NB4 (cell line): ENCODE data around the gene NAIF1.
"Not testable (repeated sequence)": the region's sequence is repeated elsewhere in the genome, so short reads cannot be mapped to it uniquely, and the experiment has no call there.

Experiments
- DNase-seq: peaks from one replicate; pipeline ENCODE4 v3.0.0; 2010; ENCODE audit warnings: low read depth
- H3K4me3 ChIP-seq: one replicate; pipeline ENCODE4 v1.5.1; 2011; ENCODE audit warnings: mild to moderate bottlenecking, low read depth, low read length, moderate library complexity
- CTCF ChIP-seq: IDR thresholded peaks from one replicate; pipeline ENCODE4 v1.5.1; 2012; ENCODE audit warnings: low read depth, low read length
- MAX ChIP-seq: IDR thresholded peaks from 2 replicates; pipeline ENCODE4 v1.6.1; 2011; ENCODE audit warnings: low read depth, low read length
- MYC ChIP-seq: IDR thresholded peaks from 2 replicates; pipeline ENCODE4 v1.6.1; 2011; ENCODE audit warnings: low read depth, low read length
- POLR2A ChIP-seq: IDR thresholded peaks from 2 replicates; pipeline ENCODE4 v1.6.1; 2011; ENCODE audit warnings: mild to moderate bottlenecking; ENCODE audit not compliant: insufficient read length; ENCODE audit errors: extremely low read depth

Gene NAIF1

GRCh38 chr9:128026773-128027541, 40.2 kb downstream of the NAIF1 start:
- no peak overlapping the region for H3K4me3 ChIP-seq
- DNase-seq: peak; percentile 52
- TF ChIP-seq CTCF (no peak), MYC (no peak), MAX (no peak), POLR2A (no peak)

GRCh38 chr9:128026255-128026772, 40.8 kb downstream of the NAIF1 start:
- DNase-seq: peak; percentile 26
- TF ChIP-seq CTCF (no peak), MYC (no peak), POLR2A (no peak), MAX (no peak)
- no peak overlapping the region for H3K4me3 ChIP-seq

GRCh38 chr9:128025736-128026135, 41.4 kb downstream of the NAIF1 start:
- TF ChIP-seq POLR2A: no peak
- no peak for TF ChIP-seq CTCF
- no peak for TF ChIP-seq MAX
- no peak for TF ChIP-seq MYC
- no peak for DNase-seq
- no peak overlapping the region for H3K4me3 ChIP-seq

- no peak for DNase-seq
- no peak overlapping the region for H3K4me3 ChIP-seq
- TF ChIP-seq CTCF (no peak), POLR2A (no peak), MAX (no peak), MYC (no peak)
These were observed 42.3 kb downstream of the NAIF1 start for GRCh38 chr9:128024761-128025308.

GRCh38 chr9:128023671-128024070, 43.4 kb downstream of the NAIF1 start:
- not testable (repeated sequence) for H3K4me3 ChIP-seq, DNase-seq

- DNase-seq: no peak
- no peak for TF ChIP-seq MYC
- no peak for TF ChIP-seq MAX
- TF ChIP-seq POLR2A: no peak
- no peak for TF ChIP-seq CTCF
These were observed 44.2 kb downstream of the NAIF1 start for GRCh38 chr9:128022886-128023285.

More at GRCh38 chr9:128022886-128023285, 44.2 kb downstream of the NAIF1 start:
- no peak overlapping the region for H3K4me3 ChIP-seq
